Measurements from ENCODE around the gene HOXB2. TPM values are rescaled to one million over a fixed set of nuclear protein-coding genes. Genes with fewer than 3 reads are reported as not detected.

Gene HOXB2
- polyA plus RNA-seq, 1 donor from 2014 or later = not detected

- Histone ChIP-seq H4K20me1 (ENCODE audit: insufficient read depth) (no peaks in the 10 kb centered on the region), H3K9me3 (ENCODE audit: low read length) (no peaks in the 10 kb centered on the region), H3K79me2 (replicated peaks; ENCODE audit: insufficient read depth, low read length) (no peaks in the 10 kb centered on the region), H3K9me2 (ENCODE audit: insufficient read depth, low read length) (no peaks in the 10 kb centered on the region), H3K4me3 (ENCODE audit: low read length) (no peak overlapping the region), H3F3A (ENCODE audit: insufficient read depth, low read length, poor library complexity, severe bottlenecking) (no peaks in the 10 kb centered on the region), H3K27ac (ENCODE audit: low read length) (no peak overlapping the region), H3K36me3 (ENCODE audit: insufficient read depth, low read length) (no peaks in the 10 kb centered on the region), H3K27me3 (ENCODE audit: insufficient read depth, low read depth, low read length) (peaks cover 90% of the 10 kb centered on the region), H3K4me2 (ENCODE audit: low read length) (no peak overlapping the region), H3K9ac (ENCODE audit: low read length) (no peak overlapping the region), H2AFZ (ENCODE audit: low read depth, low read length) (no peak overlapping the region)
- TF ChIP-seq RAD21 (conservative IDR thresholded peaks at IDR 0.05) (no peak), SMC3 (conservative IDR thresholded peaks at IDR 0.05; ENCODE audit: poor library complexity) (no peak)
Measured at GRCh38 chr17:48530208-48530886, 14.6 kb downstream of the HOXB2 start.

- H3K9me2 ChIP-seq (ENCODE audit: insufficient read depth, low read length) = no peaks in the 10 kb centered on the region
- H3K27me3 ChIP-seq (ENCODE audit: insufficient read depth, low read depth, low read length) = peaks cover 97% of the 10 kb centered on the region
- no peak overlapping the region for H3K27ac ChIP-seq (ENCODE audit: low read length)
- no peak overlapping the region for H3K4me2 ChIP-seq (ENCODE audit: low read length)
- no peak overlapping the region for H3K4me3 ChIP-seq (ENCODE audit: low read length)
- no peak overlapping the region for H2AFZ ChIP-seq (ENCODE audit: low read depth, low read length)
- TF ChIP-seq CTCF (IDR thresholded peaks at IDR 0.05; ENCODE audit: poor library complexity, severe bottlenecking) (no peak), RAD21 (conservative IDR thresholded peaks at IDR 0.05) (no peak), TAF1 (IDR thresholded peaks at IDR 0.05; ENCODE audit: low read depth) (no peak), SMC3 (conservative IDR thresholded peaks at IDR 0.05; ENCODE audit: poor library complexity) (no peak), EP300 (conservative IDR thresholded peaks at IDR 0.05; ENCODE audit: poor library complexity, severe bottlenecking) (no peak), POLR2AphosphoS5 (IDR thresholded peaks at IDR 0.05) (no peak), REST (IDR thresholded peaks at IDR 0.05; ENCODE audit: borderline replicate concordance) (no peak), MXI1 (conservative IDR thresholded peaks at IDR 0.05; ENCODE audit: poor library complexity, severe bottlenecking) (no peak), EZH2 (IDR thresholded peaks at IDR 0.05; ENCODE audit: borderline replicate concordance, insufficient read depth, low read length, poor library complexity, severe bottlenecking) (no peak)
- H3K9me3 ChIP-seq (ENCODE audit: low read length) = no peaks in the 10 kb centered on the region
- H3K9ac ChIP-seq (ENCODE audit: low read length) = no peak overlapping the region
- H3K79me2 ChIP-seq (replicated peaks; ENCODE audit: insufficient read depth, low read length) = no peaks in the 10 kb centered on the region
- H3F3A ChIP-seq (ENCODE audit: insufficient read depth, low read length, poor library complexity, severe bottlenecking) = no peaks in the 10 kb centered on the region
- H3K36me3 ChIP-seq (ENCODE audit: insufficient read depth, low read length) = no peaks in the 10 kb centered on the region
- H4K20me1 ChIP-seq (ENCODE audit: insufficient read depth) = no peaks in the 10 kb centered on the region
Measured at GRCh38 chr17:48529683-48530009, 15.3 kb downstream of the HOXB2 start.
